CD14-positive monocyte (primary cell): Measurements from ENCODE around the gene JPH2. TPM values are rescaled to one million over a fixed set of nuclear protein-coding genes. Genes with fewer than 3 reads are reported as not detected.
A peak's percentile ranks its signal among the peaks of the same experiment; 100 is the strongest.

Source experiments
- DNase-seq, 3 donors: peaks; one replicate each; pipeline ENCODE4 v3.0.0-alpha.2; 2011 to 2022
- H2AFZ ChIP-seq: 2 replicates; pipeline ENCODE4 v1.6.0; 2012; ENCODE audit warnings: mild to moderate bottlenecking, low read depth, low read length, inconsistent platforms; ENCODE audit not compliant: insufficient read depth, poor library complexity, severe bottlenecking
- H3K27ac ChIP-seq, 2 donors: 1 replicate in 1 of 2; 2 replicates in 1 of 2; pipeline ENCODE4 v1.5.1; 2012 to 2013; ENCODE audit warnings: low read length in 2 of 2, control low read depth in 1 of 2, inconsistent platforms in 1 of 2, low read depth in 1 of 2, mild to moderate bottlenecking in 1 of 2
- H3K27me3 ChIP-seq, 2 donors: one replicate each; pipeline versions ENCODE4 v1.6.0 to v1.6.1; 2011 to 2013; ENCODE audit warnings: low read length in 2 of 2; ENCODE audit not compliant: control insufficient read depth in 2 of 2, insufficient read depth in 2 of 2
- H3K36me3 ChIP-seq, 2 donors: replicated peaks in 1 of 2; 1 replicate in 1 of 2; 2 replicates in 1 of 2; pipeline versions ENCODE4 v1.5.1 to v1.6.1; 2012 to 2013; ENCODE audit warnings: low read length in 2 of 2, control low read depth in 1 of 2, inconsistent platforms in 1 of 2, mild to moderate bottlenecking in 1 of 2; ENCODE audit not compliant: insufficient read depth in 2 of 2, control insufficient read depth in 1 of 2
- H3K4me1 ChIP-seq, 2 donors: 1 replicate in 1 of 2; 2 replicates in 1 of 2; pipeline versions ENCODE4 v1.5.1 to v1.6.1; 2012 to 2013; ENCODE audit warnings: low read length in 2 of 2, control low read depth in 1 of 2, inconsistent platforms in 1 of 2, mild to moderate bottlenecking in 1 of 2, moderate library complexity in 1 of 2; ENCODE audit not compliant: insufficient read depth in 2 of 2, control insufficient read depth in 1 of 2
- H3K4me2 ChIP-seq: replicated peaks from 2 replicates; pipeline ENCODE3; 2012; ENCODE audit warnings: low read length, moderate library complexity, mild to moderate bottlenecking; ENCODE audit not compliant: poor library complexity, severe bottlenecking; ENCODE audit errors: extremely low read depth
- H3K4me3 ChIP-seq, 3 experiments: fragments of 200-600 bp in 1 of 3; sonication (generic) in 1 of 3; replicated peaks in 1 of 3; 1 replicate in 2 of 3; 2 replicates in 1 of 3; pipeline ENCODE4 v1.5.1; 2011 to 2013; ENCODE audit warnings: low read length in 3 of 3, mild to moderate bottlenecking in 3 of 3, control low read depth in 2 of 3, low read depth in 2 of 3, inconsistent platforms in 1 of 3, moderate library complexity in 1 of 3
- H3K79me2 ChIP-seq: 2 replicates; pipeline ENCODE4 v1.6.0; 2012; ENCODE audit warnings: mild to moderate bottlenecking, control low read depth, inconsistent platforms, low read length, moderate library complexity; ENCODE audit not compliant: insufficient read depth
- H3K9ac ChIP-seq: 2 replicates; pipeline ENCODE4 v1.6.0; 2017; ENCODE audit warnings: low read length, mild to moderate bottlenecking; ENCODE audit not compliant: insufficient read depth, poor library complexity, severe bottlenecking
- H3K9me3 ChIP-seq, 2 donors: replicated peaks in 1 of 2; 1 replicate in 1 of 2; 2 replicates in 1 of 2; pipeline versions ENCODE4 v1.5.1 to v1.6.1; 2012 to 2013; ENCODE audit warnings: low read length in 2 of 2, control low read depth in 1 of 2; ENCODE audit not compliant: control insufficient read depth in 1 of 2, insufficient read depth in 1 of 2
- H4K20me1 ChIP-seq: 2 replicates; pipeline ENCODE4 v1.6.0; 2012; ENCODE audit warnings: mild to moderate bottlenecking, low read length, control low read depth, moderate library complexity; ENCODE audit not compliant: insufficient read depth
- H3K27ac Mint-ChIP-seq, 7 donors: one replicate each; pipeline ENCODE4 v1.8.0; 2020; ENCODE audit warnings: mild to moderate bottlenecking in 7 of 7, mixed read lengths in 7 of 7, moderate library complexity in 6 of 7, inconsistent platforms in 2 of 7
- H3K27me3 Mint-ChIP-seq, 3 donors: one replicate each; pipeline ENCODE4 v1.8.0; 2021 to 2022; ENCODE audit warnings: low read depth in 3 of 3, mild to moderate bottlenecking in 3 of 3, mixed read lengths in 3 of 3, moderate library complexity in 3 of 3, inconsistent platforms in 1 of 3
- H3K36me3 Mint-ChIP-seq, 2 donors: one replicate each; pipeline ENCODE4 v1.8.0; 2020; ENCODE audit warnings: mixed read lengths in 2 of 2, inconsistent platforms in 1 of 2, mild to moderate bottlenecking in 1 of 2
- H3K4me1 Mint-ChIP-seq: one replicate; pipeline ENCODE4 v1.8.0; 2020; ENCODE audit warnings: mild to moderate bottlenecking, mixed read lengths
- H3K4me3 Mint-ChIP-seq, 2 donors: one replicate each; pipeline ENCODE4 v1.8.0; 2020; ENCODE audit warnings: mild to moderate bottlenecking in 2 of 2, mixed read lengths in 2 of 2, moderate library complexity in 1 of 2
- H3K9me3 Mint-ChIP-seq, 7 donors: one replicate each; pipeline ENCODE4 v1.8.0; 2020 to 2022; ENCODE audit warnings: mixed read lengths in 7 of 7, mild to moderate bottlenecking in 6 of 7, moderate library complexity in 6 of 7, inconsistent platforms in 2 of 7
- CTCF ChIP-seq: fragments of 200-600 bp; IDR thresholded peaks from one replicate; pipeline ENCODE4 v1.8.0; 2022; ENCODE audit warnings: antibody characterized with exemption, mild to moderate bottlenecking
- WGBS: methylation state at CpG from one replicate; pipeline ENCODE4 v1.1.5; 2013; ENCODE audit warnings: missing lambda C conversion rate; ENCODE audit not compliant: insufficient coverage; 5-methylcytosine and 5-hydroxymethylcytosine counted together
- intact Hi-C, 2 donors: fragments of 100-400 bp; cut with micrococcal nuclease; formaldehyde crosslinking; loops; one replicate each; pipeline versions ENCODE4 v1.15.0 to v1.15.1; 2023
- polyA plus RNA-seq, 3 donors: library from polyadenylated mRNA; depleted of rRNA in 1 of 3; unstranded in 2 of 3; stranded (reverse) in 1 of 3; fragments of 300-500 nt in 2 of 3; fragments of >200 nt in 1 of 3; fragmentation: Illumina TruSeq in 2 of 3; gene quantifications; 1 replicate in 2 of 3; 2 replicates in 1 of 3; pipeline ENCODE4 v1.2.3, GENCODE V29; 2012 to 2021

Gene JPH2
- polyA plus RNA-seq, 3 donors = not detected

DNA sequence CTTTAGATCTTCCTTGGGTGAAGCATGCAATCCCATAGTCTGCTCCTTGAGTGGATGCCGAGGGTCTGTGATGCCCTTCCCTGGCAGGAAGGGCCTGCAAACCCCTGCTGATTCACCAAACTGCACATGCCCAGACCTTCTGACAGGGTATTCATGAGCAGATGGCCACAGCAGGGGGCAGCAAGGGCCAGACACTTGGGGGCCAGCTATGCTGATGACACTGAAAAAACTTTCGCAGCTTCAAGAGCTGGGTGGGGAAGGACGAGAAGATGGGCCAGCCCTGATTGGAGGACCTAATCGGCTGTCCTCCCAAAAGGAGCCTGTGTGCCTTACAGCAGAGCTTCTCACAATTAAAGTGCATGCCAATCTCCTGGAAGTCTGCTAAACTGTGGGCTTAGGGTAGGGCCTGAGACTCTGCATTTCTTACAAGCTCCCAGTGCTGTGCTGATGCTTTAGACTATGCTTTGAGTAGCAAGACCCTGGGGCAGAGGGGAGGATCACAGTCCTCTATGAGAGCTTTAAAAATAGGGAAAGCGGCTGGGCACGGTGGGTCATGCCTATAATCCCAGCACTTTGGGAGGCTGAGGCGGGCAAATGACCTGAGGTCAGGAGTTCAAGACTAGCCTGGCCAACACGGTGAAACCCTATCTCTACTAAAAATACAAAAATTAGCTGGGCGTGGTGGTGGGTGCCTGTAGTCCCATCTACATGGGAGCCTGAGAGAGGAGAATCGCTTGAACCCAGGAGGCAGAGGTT is 44.9 kb upstream of the JPH2 start:
- Histone ChIP-seq H3K9me3 (no peaks in the 10 kb centered on the region), H3K27ac (no peak overlapping the region), H4K20me1 (no peaks in the 10 kb centered on the region), H3K4me3 (no peak overlapping the region), H2AFZ (no peak overlapping the region), H3K79me2 (no peaks in the 10 kb centered on the region), H3K9ac (no peak overlapping the region), H3K36me3 (no peaks in the 10 kb centered on the region), H3K4me2 (no peak overlapping the region), H3K4me1 (no peaks in the 10 kb centered on the region), H3K27me3 (no peaks in the 10 kb centered on the region)
- 91% methylated on average over 5 of the region's 10 CpGs for WGBS
- Mint-ChIP-seq H3K27me3 (peaks cover 0 to 4% (median 0%) of the 10 kb centered on the region in 3 donors), H3K9me3 (no peaks in the 10 kb centered on the region), H3K4me1 (no peaks in the 10 kb centered on the region), H3K4me3 (no peak overlapping the region), H3K36me3 (no peaks in the 10 kb centered on the region), H3K27ac (no peak overlapping the region)
- TF ChIP-seq CTCF = no peak
- no peak for DNase-seq
- intact Hi-C loops = no loop called here

DNA sequence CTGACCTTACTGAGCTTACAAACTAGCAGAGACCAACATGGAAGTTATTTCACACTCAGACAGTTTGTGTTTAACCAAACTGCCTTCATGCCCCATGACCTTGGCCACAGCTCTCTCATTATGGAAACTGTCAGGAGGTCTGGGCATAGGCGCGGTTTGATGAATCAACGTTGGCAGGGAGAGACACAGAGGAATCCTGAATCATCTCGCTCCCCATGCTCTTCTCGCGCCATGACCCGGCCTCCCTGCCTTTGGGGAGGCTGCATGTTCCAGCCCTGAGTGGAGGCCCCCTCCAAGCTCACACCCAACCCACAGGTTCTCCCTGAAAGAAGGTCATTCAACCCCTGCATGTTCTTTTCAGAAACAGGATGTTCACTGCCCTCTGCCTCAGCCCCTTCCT is 44.2 kb upstream of the JPH2 start:
- Histone ChIP-seq H4K20me1 (no peaks in the 10 kb centered on the region), H3K4me3 (no peak overlapping the region), H3K4me2 (no peak overlapping the region), H3K36me3 (no peaks in the 10 kb centered on the region), H3K27me3 (no peaks in the 10 kb centered on the region), H3K4me1 (no peaks in the 10 kb centered on the region), H2AFZ (no peak overlapping the region), H3K79me2 (no peaks in the 10 kb centered on the region), H3K9me3 (no peaks in the 10 kb centered on the region), H3K27ac (no peak overlapping the region), H3K9ac (no peak overlapping the region)
- H3K36me3 Mint-ChIP-seq = no peaks in the 10 kb centered on the region
- H3K4me1 Mint-ChIP-seq = no peaks in the 10 kb centered on the region
- H3K9me3 Mint-ChIP-seq = no peaks in the 10 kb centered on the region
- intact Hi-C loops = no loop called here
- no peak for DNase-seq
- WGBS = 96% methylated on average over 7 of the region's 7 CpGs
- H3K27me3 Mint-ChIP-seq = peaks cover 0 to 4% (median 0%) of the 10 kb centered on the region in 3 donors
- H3K27ac Mint-ChIP-seq = peak overlapping the region in 1 of 7 donors; percentile 25
- no peak overlapping the region for H3K4me3 Mint-ChIP-seq
- TF ChIP-seq CTCF = no peak
